ENCODE measurements around the gene WDR38.

The WDR38 gene

DNA sequence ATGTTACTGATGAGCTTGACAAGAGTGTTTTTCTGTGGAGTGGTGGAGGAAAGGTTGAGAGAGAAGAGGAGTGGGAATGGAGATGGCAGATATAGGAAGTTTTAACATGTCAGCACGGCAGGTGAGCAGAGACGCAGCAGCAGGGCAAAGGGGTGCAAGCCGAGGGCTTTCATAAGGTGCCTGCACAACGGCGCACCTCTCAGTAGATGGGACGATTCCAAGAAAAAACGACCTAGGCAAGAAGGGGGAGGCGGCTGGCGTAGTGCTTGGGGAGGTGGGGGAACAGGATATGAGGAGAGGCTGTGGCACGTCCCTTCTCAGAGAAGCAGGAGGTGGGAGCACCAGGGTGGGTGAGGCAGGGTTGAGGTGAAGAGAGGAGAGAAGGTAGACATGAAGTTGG lies 33.2 kb downstream of the WDR38 start:
- DNase-seq, result no peak

DNA sequence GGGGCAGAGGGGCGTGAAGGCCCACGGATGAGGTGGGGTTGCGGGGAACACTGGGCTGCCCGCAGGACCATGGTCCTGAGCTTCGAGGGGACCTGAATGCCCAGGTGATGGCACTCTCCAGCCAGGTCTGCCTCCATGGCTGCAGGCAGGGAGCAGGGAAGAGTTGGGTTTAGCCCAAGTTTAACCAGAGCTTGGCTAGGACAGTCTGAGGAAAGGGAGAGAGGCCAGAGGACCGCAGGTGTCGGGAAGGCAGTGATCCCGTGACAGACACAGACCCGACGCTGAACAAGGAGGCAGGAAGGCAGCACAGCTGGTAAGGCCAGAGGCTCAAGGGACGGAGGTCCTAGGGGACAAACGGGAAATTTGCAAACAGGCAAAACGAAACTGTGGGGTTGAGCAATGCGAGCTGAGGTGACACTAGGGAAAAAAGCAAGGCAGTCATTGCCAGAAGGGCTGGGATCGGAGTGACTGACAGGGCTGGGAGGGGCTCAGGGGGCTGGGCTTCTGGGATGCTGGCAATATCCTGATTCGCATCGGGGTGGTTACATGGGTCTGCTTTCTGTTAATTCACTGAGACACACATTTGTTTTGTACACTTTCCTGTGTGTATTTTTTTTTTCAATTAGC lies 33.7 kb downstream of the WDR38 start:
- no peak for DNase-seq

DNA sequence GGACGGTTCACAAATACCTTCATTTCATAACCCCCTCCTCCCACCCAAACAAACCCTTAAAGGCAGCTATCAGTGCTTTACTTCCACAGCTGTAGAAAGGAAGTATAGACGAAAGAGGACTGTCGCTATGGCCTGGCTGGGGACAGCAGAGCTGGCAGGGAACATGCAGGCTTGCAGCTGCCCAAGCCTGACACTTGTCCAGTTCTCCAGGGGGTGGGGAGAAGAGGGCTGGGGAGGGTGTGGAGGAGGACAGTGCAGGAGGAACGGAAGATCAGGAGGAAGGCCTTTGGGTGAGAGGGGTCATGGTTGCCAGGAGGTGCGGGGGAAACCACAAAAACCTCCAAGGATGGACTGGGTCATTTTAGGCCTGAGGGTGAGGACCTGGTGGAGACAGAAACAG lies 34.6 kb downstream of the WDR38 start:
- DNase-seq, result no peak

DNA sequence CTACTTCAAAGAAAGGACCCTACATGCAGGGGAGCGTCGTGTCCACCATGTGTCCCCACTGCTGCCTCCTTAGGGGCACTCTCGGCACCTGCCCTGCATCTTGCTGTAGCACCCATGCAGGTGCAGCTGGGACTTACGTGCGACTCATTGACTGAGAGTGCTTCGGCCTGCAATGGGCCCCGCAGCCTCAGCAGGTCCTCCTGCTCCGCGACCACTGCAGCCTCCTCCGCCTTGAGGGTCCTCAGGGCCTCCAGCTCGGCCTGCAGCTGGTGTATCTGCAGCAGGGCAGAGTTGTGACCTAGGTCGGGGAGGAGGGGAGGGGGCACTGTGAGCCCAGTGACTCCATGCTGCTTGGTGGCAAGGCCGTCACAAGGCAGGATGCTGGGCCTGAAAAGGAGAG lies 35.7 kb downstream of the WDR38 start:
- DNase-seq, result no peak

DNA sequence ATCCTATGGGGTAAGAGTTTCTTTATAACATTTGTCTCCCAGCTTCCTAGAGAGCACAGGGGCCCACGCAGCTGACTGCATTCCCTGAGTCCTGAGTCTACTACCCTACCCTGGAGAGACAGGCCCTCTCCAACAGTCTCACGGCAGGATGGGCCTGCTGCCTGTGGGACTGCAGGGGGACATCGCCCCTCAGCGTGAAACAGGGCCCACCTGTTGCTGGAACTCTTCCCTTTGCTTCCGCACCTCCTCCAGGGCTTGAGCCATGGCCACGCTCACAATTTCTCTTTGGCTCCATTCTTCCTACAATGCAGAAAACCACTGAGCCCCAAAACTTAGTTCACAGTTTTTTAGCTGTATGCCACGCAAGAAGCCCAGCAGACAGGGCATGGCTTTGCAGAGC lies 36.9 kb downstream of the WDR38 start:
- DNase-seq, result no peak

DNA sequence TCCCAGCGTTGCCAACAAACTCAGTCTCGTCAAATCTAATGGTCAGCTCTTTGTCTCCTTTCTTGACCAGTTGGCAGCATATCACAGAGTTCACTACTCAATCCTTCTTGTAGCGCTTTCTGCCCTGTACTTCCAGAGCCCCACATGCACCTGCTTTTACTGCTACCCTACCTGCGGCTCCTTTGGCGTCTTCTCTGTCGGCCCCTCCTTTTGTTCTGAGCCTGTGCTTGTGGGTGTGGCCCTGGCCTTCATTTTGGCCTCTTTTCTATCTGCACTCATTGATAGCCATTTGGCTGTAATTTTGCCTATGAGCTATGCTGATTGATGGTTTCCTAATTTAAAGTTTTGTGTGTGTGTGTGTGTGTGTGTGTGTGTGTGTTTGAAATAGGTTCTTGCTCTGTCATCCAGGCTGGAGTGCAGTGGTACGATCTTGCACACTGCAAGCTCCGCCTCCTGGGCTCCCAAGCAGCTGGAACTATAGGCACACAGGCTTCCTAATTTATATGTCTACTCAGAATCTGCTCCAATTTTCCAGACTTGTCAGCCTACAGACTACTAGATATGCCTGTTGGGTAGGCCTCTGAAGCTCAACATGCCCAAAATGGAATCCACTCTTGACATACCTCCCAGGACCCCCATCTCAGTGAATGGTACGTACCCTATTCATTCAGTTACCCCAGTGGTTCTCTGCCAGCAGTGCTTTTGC lies 40.9 kb downstream of the WDR38 start:
- DNase-seq, result no peak

DNA sequence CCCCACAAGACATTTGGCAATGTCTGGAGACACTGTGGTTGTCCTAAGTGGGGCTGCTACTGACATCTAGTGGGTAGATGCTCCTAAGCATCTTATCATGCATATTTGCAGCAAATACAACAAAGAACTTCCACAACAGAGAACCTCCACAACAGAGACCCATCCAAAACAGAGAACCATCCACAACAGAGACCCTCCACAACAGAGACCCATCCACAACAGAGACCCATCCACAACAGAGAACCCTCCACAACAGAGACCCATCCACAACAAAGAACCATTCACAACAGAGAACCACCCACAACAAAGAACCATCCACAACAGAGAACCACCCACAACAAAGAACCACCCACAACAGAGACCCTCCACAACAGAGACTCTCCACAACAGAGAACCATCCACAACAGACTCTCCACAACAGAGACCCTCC lies 41.5 kb downstream of the WDR38 start:
- peak; percentile 3 for DNase-seq

DNA sequence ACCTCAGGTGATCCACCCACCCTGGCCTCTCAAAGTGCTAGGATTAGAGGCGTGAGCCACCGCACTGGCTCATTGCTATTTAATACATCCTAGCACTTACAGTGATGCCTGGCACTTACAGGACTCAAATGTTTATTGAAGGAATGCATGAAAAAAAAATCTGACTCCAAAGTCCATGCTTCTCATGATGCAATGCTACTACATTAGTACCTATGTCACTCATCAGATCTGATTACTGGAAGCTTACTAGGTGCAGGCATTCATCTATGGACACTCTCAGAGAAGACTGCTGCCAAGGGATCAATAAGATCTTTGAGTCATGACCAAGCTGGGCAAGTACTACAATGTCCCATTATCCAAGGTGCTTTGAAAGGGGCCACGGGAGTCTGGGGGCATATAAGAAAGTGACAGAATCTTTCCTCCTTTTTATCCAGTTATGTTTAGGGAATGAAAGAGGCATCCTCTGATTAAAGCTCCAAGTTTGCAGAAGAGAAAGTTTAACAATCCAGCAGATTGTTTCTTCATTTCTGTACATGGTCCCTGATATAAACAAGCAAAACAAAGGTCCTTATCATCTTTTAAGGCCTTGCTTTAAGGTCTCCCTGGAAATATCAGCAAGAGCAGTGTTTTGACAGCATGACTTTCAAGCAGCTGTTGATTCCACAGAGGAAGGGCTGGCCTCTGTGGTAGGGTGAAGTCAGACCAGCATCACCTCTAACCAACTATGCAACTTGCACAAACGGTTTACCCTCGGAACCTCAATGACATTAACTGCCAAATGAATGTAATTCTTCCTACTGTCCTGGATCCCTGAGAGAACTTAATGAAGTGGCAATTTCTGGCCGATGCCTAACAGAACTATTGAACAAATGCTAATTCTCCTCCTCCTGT lies 44.6 kb downstream of the WDR38 start:
- DNase-seq, result no peak

DNA sequence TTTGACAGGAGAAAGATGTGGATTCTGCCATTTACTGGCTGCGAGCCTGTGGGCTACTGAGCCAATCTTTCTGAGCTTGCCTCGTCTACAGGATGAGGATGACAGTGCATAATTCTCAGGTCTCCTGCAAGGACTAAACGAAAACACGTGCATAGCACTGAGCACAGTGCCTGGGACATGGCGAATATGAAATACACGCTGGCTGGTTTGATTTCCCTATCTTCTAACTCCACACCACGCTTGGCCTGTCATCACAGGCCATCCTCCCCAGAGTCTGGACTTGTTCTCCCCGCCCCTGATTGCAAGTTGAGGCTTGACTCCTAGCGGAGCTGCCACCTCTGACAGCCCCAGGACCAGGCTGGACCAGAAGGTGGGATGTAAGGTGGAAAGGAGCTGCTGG lies 46.6 kb downstream of the WDR38 start:
- DNase-seq, result no peak

DNA sequence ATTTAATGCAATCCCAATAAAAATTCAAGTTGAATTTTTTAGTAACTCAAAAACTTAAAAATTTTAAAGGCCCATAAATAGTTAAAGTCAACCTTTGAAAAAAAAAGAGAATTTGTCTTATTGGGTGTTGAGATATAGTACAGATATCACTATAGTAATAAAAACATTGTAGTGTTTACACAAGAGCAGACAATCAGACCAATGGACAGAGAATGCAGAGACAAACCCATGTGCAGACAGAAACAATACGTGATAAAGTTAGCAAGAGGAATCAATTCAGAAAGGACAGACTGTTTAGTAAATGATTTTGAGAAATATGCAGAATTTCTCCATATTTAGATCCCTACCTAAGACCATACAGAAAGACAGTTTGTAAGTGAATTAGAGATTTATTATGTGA lies 53.7 kb downstream of the WDR38 start:
- no peak for DNase-seq

Measured in DMS79 treated with DMSO at 0.1 percent for 48 hours (cell line).